HL-60 (cell line): ENCODE results near the gene C3orf20.
"Not testable (repeated sequence)": the region's sequence is repeated elsewhere in the genome, so short reads cannot be mapped to it uniquely, and the experiment has no call there.

Experiments
- DNase-seq, 2 experiments: peaks; one replicate each; pipeline ENCODE4 v3.0.0-alpha.2; 2010 to 2020; ENCODE audit warnings: low read depth in 1 of 2, low spot score in 1 of 2
- H3K27ac ChIP-seq: fragments of 250-450 bp; sonication (Bioruptor Pico); replicated peaks from 2 replicates; pipeline ENCODE4 v1.5.1; 2020; ENCODE audit warnings: mild to moderate bottlenecking, moderate library complexity
- H3K27me3 ChIP-seq: fragments of 250-450 bp; sonication (Bioruptor Pico); 2 replicates; pipeline ENCODE4 v1.5.1; 2021; ENCODE audit warnings: mild to moderate bottlenecking, moderate library complexity; ENCODE audit not compliant: insufficient read depth, poor library complexity, severe bottlenecking
- H3K4me3 ChIP-seq: replicated peaks from 2 replicates; pipeline ENCODE4 v1.5.1; 2011; ENCODE audit warnings: mild to moderate bottlenecking, control low read depth, low read length; ENCODE audit not compliant: insufficient read depth
- CTCF ChIP-seq: IDR thresholded peaks from one replicate; pipeline ENCODE4 v1.5.1; 2011; ENCODE audit warnings: low read length, control low read depth, inconsistent platforms; ENCODE audit not compliant: insufficient read depth
- GABPA ChIP-seq: IDR thresholded peaks from 2 replicates; pipeline ENCODE4 v1.6.1; 2012; ENCODE audit warnings: low read depth
- POLR2AphosphoS5 ChIP-seq: IDR thresholded peaks from 2 replicates; pipeline ENCODE4 v1.6.1; 2012; ENCODE audit warnings: low read depth
- SPI1 ChIP-seq: IDR thresholded peaks from 2 replicates; pipeline ENCODE4 v1.6.1; 2012; ENCODE audit warnings: low read depth, mild to moderate bottlenecking, borderline replicate concordance
- TF ChIP-seq, protein P1 (sequence below): IDR thresholded peaks from 2 replicates; pipeline ENCODE4 v1.6.1; 2012; ENCODE audit warnings: low read depth; ENCODE audit not compliant: insufficient replicate concordance

The C3orf20 gene

GRCh38 chr3:14650193-14650592, 24.7 kb upstream of the C3orf20 start:
- TF ChIP-seq GABPA (no peak), CTCF (no peak), SPI1 (no peak), POLR2AphosphoS5 (no peak)
- TF ChIP-seq, protein P1, sequence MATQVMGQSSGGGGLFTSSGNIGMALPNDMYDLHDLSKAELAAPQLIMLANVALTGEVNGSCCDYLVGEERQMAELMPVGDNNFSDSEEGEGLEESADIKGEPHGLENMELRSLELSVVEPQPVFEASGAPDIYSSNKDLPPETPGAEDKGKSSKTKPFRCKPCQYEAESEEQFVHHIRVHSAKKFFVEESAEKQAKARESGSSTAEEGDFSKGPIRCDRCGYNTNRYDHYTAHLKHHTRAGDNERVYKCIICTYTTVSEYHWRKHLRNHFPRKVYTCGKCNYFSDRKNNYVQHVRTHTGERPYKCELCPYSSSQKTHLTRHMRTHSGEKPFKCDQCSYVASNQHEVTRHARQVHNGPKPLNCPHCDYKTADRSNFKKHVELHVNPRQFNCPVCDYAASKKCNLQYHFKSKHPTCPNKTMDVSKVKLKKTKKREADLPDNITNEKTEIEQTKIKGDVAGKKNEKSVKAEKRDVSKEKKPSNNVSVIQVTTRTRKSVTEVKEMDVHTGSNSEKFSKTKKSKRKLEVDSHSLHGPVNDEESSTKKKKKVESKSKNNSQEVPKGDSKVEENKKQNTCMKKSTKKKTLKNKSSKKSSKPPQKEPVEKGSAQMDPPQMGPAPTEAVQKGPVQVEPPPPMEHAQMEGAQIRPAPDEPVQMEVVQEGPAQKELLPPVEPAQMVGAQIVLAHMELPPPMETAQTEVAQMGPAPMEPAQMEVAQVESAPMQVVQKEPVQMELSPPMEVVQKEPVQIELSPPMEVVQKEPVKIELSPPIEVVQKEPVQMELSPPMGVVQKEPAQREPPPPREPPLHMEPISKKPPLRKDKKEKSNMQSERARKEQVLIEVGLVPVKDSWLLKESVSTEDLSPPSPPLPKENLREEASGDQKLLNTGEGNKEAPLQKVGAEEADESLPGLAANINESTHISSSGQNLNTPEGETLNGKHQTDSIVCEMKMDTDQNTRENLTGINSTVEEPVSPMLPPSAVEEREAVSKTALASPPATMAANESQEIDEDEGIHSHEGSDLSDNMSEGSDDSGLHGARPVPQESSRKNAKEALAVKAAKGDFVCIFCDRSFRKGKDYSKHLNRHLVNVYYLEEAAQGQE = no peak
- H3K27ac ChIP-seq = no peak overlapping the region; the same call in 1 of the 2 replicates
- DNase-seq = no peak
- no peaks in the 10 kb centered on the region for H3K27me3 ChIP-seq
- H3K4me3 ChIP-seq = no peak overlapping the region

GRCh38 chr3:14651440-14652251, 23.3 kb upstream of the C3orf20 start, which contains the start of gene CCDC174:
TSS of gene CCDC174 (plus strand) at chr3:14651762. CDS start at chr3:14651837, 75 bp downstream.
- TF ChIP-seq SPI1 = no peak
- peak; percentile 77 for TF ChIP-seq GABPA
- TF ChIP-seq CTCF = no peak
- peak; percentile 100 for TF ChIP-seq POLR2AphosphoS5
- TF ChIP-seq, protein P1 = peak; percentile 12
- DNase-seq = peak; percentile 99 to 100
- Histone ChIP-seq H3K27ac (peak within 1 kb of the TSS; percentile 73), H3K4me3 (peak within 1 kb of the TSS; percentile 93), H3K27me3 (no peaks in the 10 kb centered on the region)

- not testable (repeated sequence) for DNase-seq
- peak overlapping the region; percentile 73 for H3K27ac ChIP-seq
Measured at GRCh38 chr3:14652360-14652907, 22.5 kb upstream of the C3orf20 start.

DNA sequence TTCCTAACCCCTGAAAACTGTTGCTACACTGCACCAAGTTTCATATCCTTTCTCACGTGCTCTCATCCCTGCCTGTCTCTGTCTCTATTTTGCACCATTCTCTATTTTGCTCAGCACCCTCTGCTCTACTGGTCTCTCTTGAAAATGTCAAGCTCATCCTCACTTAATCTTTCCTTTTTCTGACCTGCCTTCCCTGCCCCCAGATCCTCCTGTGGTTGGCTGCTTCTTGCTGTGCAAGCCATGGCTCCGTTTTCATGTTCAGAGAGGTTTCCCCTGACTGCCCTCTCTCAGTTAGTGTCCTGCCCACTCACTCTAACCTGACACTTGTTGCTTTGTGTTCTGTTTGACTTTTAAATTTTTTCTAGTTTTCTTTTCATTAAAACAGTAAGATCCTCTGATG, 17.4 kb upstream of the C3orf20 start:
- H3K27me3 ChIP-seq = no peaks in the 10 kb centered on the region
- no peak overlapping the region for H3K4me3 ChIP-seq
- DNase-seq = no peak
- no peak for TF ChIP-seq POLR2AphosphoS5
- TF ChIP-seq GABPA = no peak
- no peak for TF ChIP-seq CTCF
- TF ChIP-seq, protein P1 = no peak
- no peak for TF ChIP-seq SPI1
- no peak overlapping the region for H3K27ac ChIP-seq

More at GRCh38 chr3:14652360-14652907, 22.5 kb upstream of the C3orf20 start:
- peak overlapping the region; percentile 93 for H3K4me3 ChIP-seq
- not testable (repeated sequence) for H3K27me3 ChIP-seq
